GM12873 (cell line): ENCODE results near the gene CCNB1.

Experiments
- CTCF ChIP-seq: IDR thresholded peaks from 2 replicates; pipeline ENCODE4 v1.5.1; 2012; ENCODE audit warnings: low read depth, mild to moderate bottlenecking, moderate library complexity, low read length, control low read depth; ENCODE audit not compliant: insufficient read depth; ENCODE audit errors: missing control alignments

The CCNB1 gene

GRCh38 chr5:69138766-69139165, 28.2 kb upstream of the CCNB1 start:
- TF ChIP-seq CTCF: no peak

GRCh38 chr5:69140827-69141226, 26.1 kb upstream of the CCNB1 start:
- TF ChIP-seq CTCF: no peak

- TF ChIP-seq CTCF: no peak
These were observed 17.8 kb upstream of the CCNB1 start for GRCh38 chr5:69148981-69149675.

GRCh38 chr5:69149676-69150010, 17.3 kb upstream of the CCNB1 start:
- TF ChIP-seq CTCF: no peak

GRCh38 chr5:69152731-69153130, 14.2 kb upstream of the CCNB1 start:
- no peak for TF ChIP-seq CTCF

GRCh38 chr5:69156456-69156855, 10.5 kb upstream of the CCNB1 start:
- no peak for TF ChIP-seq CTCF

GRCh38 chr5:69158039-69158438, 8.9 kb upstream of the CCNB1 start:
- TF ChIP-seq CTCF: no peak
